HG02623 (cell line): ENCODE data around the gene ISY1.
"Not testable (repeated sequence)": the region's sequence is repeated elsewhere in the genome, so short reads cannot be mapped to it uniquely, and the experiment has no call there.

ENCODE experiments used
- ATAC-seq: cut with Tn5 transposase; IDR thresholded peaks from one replicate; pipeline ENCODE4 v1.9.1; 2021; ENCODE audit warnings: moderate library complexity; ENCODE audit not compliant: unreplicated experiment

Gene ISY1

GRCh38 chr3:129166579-129167332, 5.9 kb upstream of the ISY1 start:
- ATAC-seq: no peak

DNA sequence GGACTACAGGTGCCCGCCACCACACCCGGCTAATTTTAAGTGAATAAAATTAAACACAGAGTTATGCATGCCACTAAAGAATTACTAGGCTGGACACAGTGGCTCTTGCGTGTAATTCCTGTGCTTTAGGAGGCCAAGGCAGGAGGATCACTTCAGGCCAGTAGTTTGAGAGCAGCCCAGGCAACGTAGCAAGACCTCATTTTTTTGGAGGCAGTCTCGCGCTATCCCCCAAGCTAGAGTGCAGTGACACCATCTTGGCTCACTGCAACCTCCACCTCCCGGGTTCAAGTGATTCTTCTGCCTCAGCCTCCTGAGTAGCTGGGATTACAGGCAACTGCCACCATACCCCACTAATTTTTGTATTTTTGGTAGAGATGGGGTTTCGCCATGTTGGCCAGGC, 4.7 kb upstream of the ISY1 start:
- not testable (repeated sequence) for ATAC-seq

DNA sequence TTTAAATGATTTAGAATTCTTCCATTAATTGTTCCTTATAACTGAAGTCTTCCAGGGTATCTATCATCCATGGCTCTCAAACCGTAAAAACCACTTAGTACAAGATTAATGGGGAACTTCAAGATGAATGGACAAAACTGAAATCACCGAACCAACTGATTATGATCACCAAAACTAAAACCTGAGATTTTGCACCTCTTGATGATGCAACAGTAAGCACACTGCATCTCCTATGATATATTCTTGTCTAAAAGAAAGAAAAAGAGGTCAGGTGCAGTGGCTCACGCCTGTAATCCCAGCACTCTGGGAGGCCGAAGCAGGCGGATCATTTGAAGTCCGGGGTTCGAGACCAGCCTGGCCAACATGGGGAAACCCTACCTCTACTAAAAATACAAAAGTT, 3.6 kb upstream of the ISY1 start:
- no peak for ATAC-seq

GRCh38 chr3:129162729-129163579, 2.1 kb upstream of the ISY1 start:
- ATAC-seq: no peak

- ATAC-seq: no peak
Observed at GRCh38 chr3:129161860-129162271, 1.0 kb upstream of the ISY1 start.

DNA sequence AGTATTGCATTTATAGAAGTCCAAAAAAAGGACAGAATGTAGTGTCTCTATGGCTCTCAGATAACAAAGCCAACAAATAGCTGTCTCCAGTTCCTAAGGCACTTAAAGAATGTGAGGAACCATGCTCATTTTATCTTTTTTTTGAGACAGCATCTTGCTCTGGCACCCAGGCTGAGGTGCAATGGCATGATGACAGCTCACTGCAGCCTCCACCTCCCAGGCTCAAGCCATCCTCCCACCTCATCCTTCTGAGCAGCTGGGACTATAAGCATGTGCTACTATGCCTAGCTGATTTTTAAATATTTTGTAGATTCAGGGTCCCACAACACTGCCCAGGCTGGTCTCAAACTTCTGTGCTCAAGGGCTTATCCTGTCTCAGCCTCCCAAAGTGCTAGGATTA, 16.1 kb downstream of the ISY1 start:
- ATAC-seq: no peak

- ATAC-seq: not testable (repeated sequence)
Observed at GRCh38 chr3:129141011-129141410, 19.9 kb downstream of the ISY1 start.

DNA sequence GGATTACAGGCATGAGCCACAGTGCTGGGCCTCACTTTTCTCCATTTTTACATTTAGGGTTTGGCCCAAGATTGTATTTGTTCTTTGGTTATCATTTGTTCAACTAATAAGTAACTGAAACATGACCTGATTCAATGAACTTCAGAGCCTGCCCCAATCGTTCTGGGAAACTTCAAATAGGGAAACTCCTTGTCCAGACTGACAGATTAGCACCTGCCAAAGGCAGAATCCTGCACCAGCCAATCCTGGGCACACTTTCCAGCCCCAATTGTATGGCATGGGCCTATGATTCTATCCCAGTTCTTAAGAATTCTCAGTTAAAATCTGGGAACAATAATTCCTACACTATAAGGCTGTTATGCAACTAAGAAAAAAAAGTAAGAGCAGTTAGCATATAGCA, 21.0 kb downstream of the ISY1 start:
- no peak for ATAC-seq

GRCh38 chr3:129136275-129136674, 24.6 kb downstream of the ISY1 start:
- ATAC-seq: not testable (repeated sequence)

- no peak for ATAC-seq
Observed at GRCh38 chr3:129132097-129132866, 28.6 kb downstream of the ISY1 start.

DNA sequence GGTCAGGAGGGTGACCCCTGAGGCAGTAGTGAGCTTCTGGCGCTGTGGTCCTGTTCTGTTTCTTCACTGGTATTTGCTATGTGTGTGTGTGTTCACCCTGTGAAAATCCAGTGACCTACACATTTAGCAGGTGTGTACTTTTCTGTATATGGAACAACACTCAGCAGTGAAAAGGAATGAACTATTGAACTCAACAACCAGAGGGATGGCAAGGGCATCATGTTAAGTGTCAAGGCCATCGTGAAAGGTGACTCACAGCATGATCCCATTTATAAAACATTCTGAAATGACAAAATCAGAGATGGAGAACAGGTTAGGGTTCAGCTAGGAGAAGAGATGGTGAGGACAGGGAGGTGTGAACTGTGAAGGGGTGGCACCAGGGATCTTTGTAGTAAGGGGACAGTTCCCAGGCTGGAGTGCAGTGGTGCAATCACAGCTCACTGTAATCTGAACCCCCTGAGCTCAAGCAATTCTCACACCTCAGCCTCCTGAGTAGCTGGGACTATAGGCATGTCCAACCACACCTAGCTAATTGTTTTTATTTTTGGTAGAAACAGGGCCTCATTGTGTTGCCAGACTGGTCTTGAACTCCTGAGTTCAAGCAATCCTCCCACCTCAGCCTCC, 29.3 kb downstream of the ISY1 start:
- ATAC-seq: no peak

DNA sequence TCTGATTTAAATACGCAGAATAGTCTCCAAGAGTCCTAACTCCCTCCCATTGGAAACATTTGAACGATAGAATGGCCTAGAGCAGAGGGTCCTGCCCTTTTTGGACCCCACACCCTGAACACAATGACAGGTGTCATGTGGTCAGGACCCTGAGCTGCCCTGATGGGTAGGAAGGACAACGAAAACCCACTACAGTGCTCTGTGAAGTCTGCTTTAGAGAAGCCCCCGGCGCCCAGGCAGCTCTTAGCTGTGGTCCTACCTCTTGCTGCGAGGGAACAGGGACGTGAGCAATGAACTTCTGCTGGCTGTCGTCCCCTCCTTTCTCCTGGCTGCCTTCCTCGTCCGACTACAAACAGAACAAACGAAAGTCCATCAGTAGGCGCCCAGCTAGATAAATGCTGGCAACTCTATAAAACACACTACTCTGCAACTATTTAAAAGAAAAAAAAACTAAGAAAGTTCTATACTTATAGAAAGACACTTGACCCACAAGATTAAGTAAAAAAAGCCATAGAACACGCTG, 30.5 kb downstream of the ISY1 start:
- no peak for ATAC-seq

GRCh38 chr3:129128357-129129155, 32.3 kb downstream of the ISY1 start:
- ATAC-seq: no peak

GRCh38 chr3:129126726-129127280, 34.1 kb downstream of the ISY1 start:
- ATAC-seq: no peak

DNA sequence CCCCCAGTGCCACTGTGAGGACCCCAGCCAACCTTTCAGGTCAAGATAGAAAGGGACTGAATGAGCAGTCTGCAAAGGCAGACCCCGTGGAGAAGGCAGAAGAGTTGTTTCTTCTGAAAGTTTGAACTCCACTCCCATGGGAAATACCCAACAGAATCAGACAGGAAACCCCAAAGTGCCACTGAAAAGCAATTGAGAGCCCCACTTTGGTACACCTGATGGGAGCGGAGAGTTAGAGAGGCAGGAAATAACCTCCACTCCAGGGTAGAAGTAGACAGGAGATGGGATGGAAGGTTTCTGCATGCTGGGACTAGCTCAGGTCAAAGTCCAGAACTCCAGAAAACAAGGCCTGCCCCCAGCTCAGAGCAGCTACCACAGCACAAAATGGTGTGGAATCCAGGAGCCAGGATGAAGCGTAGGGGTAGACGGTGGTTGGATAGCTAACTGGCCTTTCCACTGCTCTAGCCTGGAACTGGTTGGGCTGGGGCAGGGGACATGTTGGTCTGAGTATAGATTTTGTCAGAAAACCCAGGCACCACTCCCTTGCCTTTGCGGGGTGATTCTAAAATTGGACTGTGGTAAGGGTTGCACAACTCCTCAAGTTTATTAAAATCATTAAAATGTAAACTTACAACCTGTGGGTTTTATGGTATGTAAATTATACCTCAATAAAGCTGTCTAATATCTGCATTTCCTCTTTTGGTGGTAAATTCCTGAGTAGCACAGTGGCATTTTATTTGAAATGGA, 37.4 kb downstream of the ISY1 start:
- ATAC-seq: no peak

DNA sequence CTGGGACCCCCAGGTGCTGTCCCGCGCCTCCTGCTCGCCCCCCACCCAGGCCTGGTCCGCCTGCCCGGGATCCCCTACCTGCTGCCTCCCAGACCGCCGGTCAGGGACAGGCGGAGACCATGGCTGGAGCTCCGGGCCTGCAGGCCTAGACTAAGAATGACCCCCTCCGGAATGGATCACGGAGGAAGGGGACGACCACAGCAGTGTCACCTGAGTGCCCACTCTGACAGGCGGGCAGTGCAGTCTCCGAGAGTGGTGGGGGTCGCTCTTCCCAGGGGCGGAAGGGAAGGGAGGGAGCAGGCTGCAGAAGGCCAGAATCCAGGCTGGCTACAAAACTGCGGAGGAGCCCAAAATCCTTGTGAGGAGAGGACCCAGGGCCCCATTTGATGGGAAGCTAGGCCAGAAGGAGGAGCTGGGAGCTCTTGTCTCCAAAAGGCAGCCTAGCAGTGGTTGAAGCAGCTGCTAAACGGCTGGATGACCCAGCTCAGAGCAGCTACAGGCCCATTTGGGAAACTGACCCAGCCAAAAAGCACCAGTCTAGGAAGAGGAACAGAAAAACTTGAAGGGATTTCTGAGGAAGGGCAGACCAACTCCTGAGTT, 38.4 kb downstream of the ISY1 start:
- ATAC-seq: no peak

GRCh38 chr3:129121792-129122411, 39.0 kb downstream of the ISY1 start, which contains the start of gene RAB43:
Gene RAB43 (minus strand): TSS chr3:129121804. CDS start chr3:129121489, 315 bp downstream.
- peak; percentile 43 for ATAC-seq
